OCI-LY1 (cell line): ENCODE results near the gene ASB15.

Source experiments
- H2AFZ ChIP-seq: fragments of 200-600 bp; sonication (generic), shearing (Covaris generic); 2 replicates; pipeline ENCODE4 v1.6.0; 2014; ENCODE audit warnings: antibody characterized with exemption, mild to moderate bottlenecking, low read length
- H3F3A ChIP-seq: fragments of 200-600 bp; sonication (generic), shearing (Covaris generic); 2 replicates; pipeline ENCODE4 v1.6.0; 2014; ENCODE audit warnings: mild to moderate bottlenecking, antibody characterized with exemption, low read length, moderate library complexity; ENCODE audit not compliant: insufficient read depth
- H3K27ac ChIP-seq: fragments of 200-600 bp; sonication (generic); 2 replicates; pipeline ENCODE4 v1.5.1; 2014; ENCODE audit warnings: low read length, mixed run types, mild to moderate bottlenecking, low read depth; ENCODE audit not compliant: poor library complexity, severe bottlenecking
- H3K27me3 ChIP-seq: fragments of 200-600 bp; sonication (generic); 2 replicates; pipeline ENCODE4 v1.6.0; 2014; ENCODE audit warnings: antibody characterized with exemption, mild to moderate bottlenecking, low read length, moderate library complexity; ENCODE audit not compliant: insufficient read depth
- H3K36me3 ChIP-seq: fragments of 200-600 bp; sonication (generic); 2 replicates; pipeline ENCODE4 v1.6.1; 2014; ENCODE audit warnings: mild to moderate bottlenecking, antibody characterized with exemption, low read length, moderate library complexity, mixed read lengths; ENCODE audit not compliant: insufficient read depth
- H3K4me1 ChIP-seq: fragments of 200-600 bp; sonication (generic); 2 replicates; pipeline ENCODE4 v1.5.1; 2014; ENCODE audit warnings: mild to moderate bottlenecking, low read length, moderate library complexity; ENCODE audit not compliant: insufficient read depth, severe bottlenecking
- H3K4me2 ChIP-seq: fragments of 200-600 bp; sonication (generic), shearing (Covaris generic); 2 replicates; pipeline ENCODE4 v1.6.1; 2014; ENCODE audit warnings: low read length
- H3K4me3 ChIP-seq: fragments of 200-600 bp; sonication (generic); 2 replicates; pipeline ENCODE4 v1.5.1; 2014; ENCODE audit warnings: low read length, low read depth, mild to moderate bottlenecking, mixed read lengths; ENCODE audit not compliant: poor library complexity, severe bottlenecking
- H3K79me2 ChIP-seq: fragments of 200-600 bp; shearing (Covaris generic); 2 replicates; pipeline ENCODE4 v1.6.1; 2016; ENCODE audit warnings: mixed run types, low read length, mixed read lengths; ENCODE audit not compliant: insufficient read depth
- H3K9ac ChIP-seq: fragments of 200-600 bp; sonication (generic), shearing (Covaris generic); 2 replicates; pipeline ENCODE4 v1.6.1; 2014; ENCODE audit warnings: mild to moderate bottlenecking, low read length, mixed read lengths
- H3K9me2 ChIP-seq: fragments of 200-600 bp; sonication (generic), shearing (Covaris generic); 2 replicates; pipeline ENCODE4 v1.6.1; 2014; ENCODE audit warnings: low read depth, mild to moderate bottlenecking, low read length, mixed read lengths
- H3K9me3 ChIP-seq: fragments of 200-600 bp; shearing (Covaris generic); 2 replicates; pipeline ENCODE4 v1.6.1; 2014; ENCODE audit warnings: low read length, mixed read lengths
- H4K20me1 ChIP-seq: fragments of 200-600 bp; sonication (generic), shearing (Covaris generic); 2 replicates; pipeline ENCODE4 v1.6.0; 2016; ENCODE audit warnings: mild to moderate bottlenecking, low read length; ENCODE audit not compliant: insufficient read depth
- CTCF ChIP-seq: fragments of 200-600 bp; sonication (generic), shearing (Covaris generic); IDR thresholded peaks from 2 replicates; pipeline ENCODE4 v1.5.1; 2017; ENCODE audit warnings: mild to moderate bottlenecking, antibody characterized with exemption, low read length, moderate library complexity, mixed read lengths
- EZH2 ChIP-seq: fragments of 200-600 bp; sonication (generic), shearing (Covaris generic); IDR thresholded peaks from 2 replicates; pipeline ENCODE4 v1.8.0; 2017; ENCODE audit warnings: borderline replicate concordance, mixed run types, mild to moderate bottlenecking, antibody characterized with exemption, low read length, moderate library complexity, mixed read lengths

Gene ASB15

DNA sequence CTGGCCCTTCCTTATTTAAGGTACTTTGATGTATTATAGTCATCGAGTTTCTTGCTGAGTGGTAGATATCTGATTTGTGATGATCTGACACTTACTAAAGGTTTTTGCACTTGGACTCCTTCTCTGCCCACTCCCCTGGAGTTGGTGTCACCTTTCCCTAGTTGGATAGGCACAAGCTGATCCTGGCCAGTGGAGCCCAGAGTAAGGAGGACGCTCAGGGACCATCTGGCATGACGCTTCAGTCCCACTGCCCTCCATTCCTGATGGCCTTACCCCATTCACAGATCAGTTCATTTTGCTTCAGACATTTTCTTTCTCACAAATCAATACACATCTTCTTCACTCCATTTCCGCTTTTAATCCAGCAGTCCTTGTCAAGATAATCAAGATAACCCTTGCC lies 20.1 kb downstream of the ASB15 start:
- no peaks in the 10 kb centered on the region for H3K79me2 ChIP-seq
- no peak overlapping the region for H2AFZ ChIP-seq
- no peaks in the 10 kb centered on the region for H3K36me3 ChIP-seq
- H3K27ac ChIP-seq: no peak overlapping the region
- peaks cover 6% of the 10 kb centered on the region for H3K4me1 ChIP-seq
- H3F3A ChIP-seq: no peaks in the 10 kb centered on the region
- no peak overlapping the region for H3K4me3 ChIP-seq
- no peaks in the 10 kb centered on the region for H4K20me1 ChIP-seq
- no peak overlapping the region for H3K4me2 ChIP-seq
- H3K9me3 ChIP-seq: no peaks in the 10 kb centered on the region
- H3K9me2 ChIP-seq: no peaks in the 10 kb centered on the region
- TF ChIP-seq CTCF (no peak), EZH2 (no peak)
- no peak overlapping the region for H3K9ac ChIP-seq
- H3K27me3 ChIP-seq: peaks cover 5% of the 10 kb centered on the region; the same call in 1 of the 2 replicates

- no peak overlapping the region for H3K9ac ChIP-seq
- no peaks in the 10 kb centered on the region for H3K9me3 ChIP-seq
- TF ChIP-seq CTCF (no peak), EZH2 (no peak)
- no peak overlapping the region for H3K4me3 ChIP-seq
- no peak overlapping the region for H3K27ac ChIP-seq
- no peaks in the 10 kb centered on the region for H3K36me3 ChIP-seq
- no peaks in the 10 kb centered on the region for H3K9me2 ChIP-seq
- peaks cover 6% of the 10 kb centered on the region for H3K4me1 ChIP-seq
- H4K20me1 ChIP-seq: no peaks in the 10 kb centered on the region
- H2AFZ ChIP-seq: no peak overlapping the region
- no peak overlapping the region for H3K4me2 ChIP-seq
- peaks cover 3% of the 10 kb centered on the region; the same call in 1 of the 2 replicates for H3K27me3 ChIP-seq
- H3K79me2 ChIP-seq: no peaks in the 10 kb centered on the region
- no peaks in the 10 kb centered on the region for H3F3A ChIP-seq
These were observed 21.2 kb downstream of the ASB15 start for GRCh38 chr7:123622660-123623386.

- no peaks in the 10 kb centered on the region for H3F3A ChIP-seq
- H3K27me3 ChIP-seq: no peaks in the 10 kb centered on the region
- no peaks in the 10 kb centered on the region for H3K79me2 ChIP-seq
- peak overlapping the region; percentile 40; the same call in 1 of the 2 replicates for H2AFZ ChIP-seq
- no peak overlapping the region for H3K4me3 ChIP-seq
- no peak overlapping the region for H3K9ac ChIP-seq
- H3K4me1 ChIP-seq: peaks cover 6% of the 10 kb centered on the region
- H4K20me1 ChIP-seq: no peaks in the 10 kb centered on the region
- TF ChIP-seq CTCF: peak; percentile 99
- no peak for TF ChIP-seq EZH2
- H3K36me3 ChIP-seq: no peaks in the 10 kb centered on the region
- no peaks in the 10 kb centered on the region for H3K9me3 ChIP-seq
- no peaks in the 10 kb centered on the region for H3K9me2 ChIP-seq
- no peak overlapping the region for H3K27ac ChIP-seq
- peak overlapping the region; percentile 41; the same call in 1 of the 2 replicates for H3K4me2 ChIP-seq
These were observed 23.0 kb downstream of the ASB15 start for GRCh38 chr7:123624527-123625183.
